ENCODE data around the gene CREB3L1. TPM values are rescaled to one million over a fixed set of nuclear protein-coding genes. Genes with fewer than 3 reads are reported as not detected.

CREB3L1 gene
- total RNA-seq, 1 experiment from 2014 or later, result 3.3 TPM

DNA sequence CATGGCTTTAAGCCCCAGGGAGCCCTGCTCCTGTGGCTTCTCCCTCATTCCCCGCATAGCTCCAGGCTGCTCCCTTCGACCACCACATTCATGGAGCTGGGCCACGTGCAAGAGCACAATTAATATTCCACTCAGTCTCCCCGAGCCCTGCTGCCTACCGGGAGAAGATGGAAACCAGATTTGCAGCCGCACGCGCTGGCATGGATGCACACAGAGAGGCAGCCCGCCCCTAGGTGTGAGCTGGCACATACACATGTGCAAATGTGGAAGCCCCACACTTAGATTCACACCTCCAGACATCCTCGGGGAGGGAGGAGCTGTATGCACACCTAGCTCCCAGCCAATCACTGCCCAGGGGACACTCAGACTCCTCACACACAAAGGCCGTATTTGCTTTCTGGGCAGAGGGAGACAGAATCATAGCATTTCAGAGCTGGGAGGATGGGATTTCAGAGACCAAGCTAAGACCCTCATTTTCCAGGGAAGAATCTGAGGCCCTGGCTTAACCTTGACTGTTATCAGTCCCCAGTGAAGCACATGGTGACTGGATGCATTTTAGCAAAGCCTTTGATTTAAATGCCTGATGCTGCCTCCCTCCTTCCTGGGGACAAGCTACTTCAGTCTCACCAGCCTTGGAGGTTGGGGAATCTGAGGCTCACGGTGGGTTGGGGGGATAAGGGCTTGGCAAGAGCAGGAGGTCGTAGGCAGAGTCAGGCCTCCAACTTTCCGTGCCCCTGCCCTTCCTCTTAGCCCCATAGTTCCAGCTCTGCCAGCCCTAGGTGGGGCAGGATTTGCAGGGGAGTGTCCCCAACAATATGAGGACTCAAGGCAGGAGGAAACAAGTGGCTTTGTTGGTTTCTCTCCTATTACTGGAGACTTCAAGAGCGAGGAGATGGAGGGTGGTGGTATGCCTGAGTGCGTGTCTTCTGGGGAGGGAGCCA lies 5.3 kb upstream of the CREB3L1 start:
- H2BK120ac ChIP-seq (ENCODE audit: low read depth, low read length, poor library complexity, severe bottlenecking), result no peak overlapping the region
- H2BK5ac ChIP-seq (ENCODE audit: insufficient read length, low read length), result no peak overlapping the region
- H3K23me2 ChIP-seq (ENCODE audit: insufficient read length, low read depth, low read length, poor library complexity, severe bottlenecking), result no peaks in the 10 kb centered on the region
- Mint-ChIP-seq H3K4me3 (no peak overlapping the region), H3K9me3 (no peaks in the 10 kb centered on the region), H3K4me1 (peaks cover 22 to 41% of the 10 kb centered on the region in 2 experiments), H3K36me3 (ENCODE audit: insufficient read depth in 1 of 3, low read depth in 3 of 3) (no peaks in the 10 kb centered on the region; a peak in 1 of 7 replicates), H3K27me3 (ENCODE audit: low read depth) (peaks cover 14% of the 10 kb centered on the region), H3K27ac (peak overlapping the region in 1 of 3 experiments; percentile 7; a peak in 2 of 7 replicates)
- H3K27ac ChIP-seq (ENCODE audit: insufficient read length, low read depth, low read length), result no peak overlapping the region
- no peak overlapping the region for H3T11ph ChIP-seq (ENCODE audit: low read length)
- no peaks in the 10 kb centered on the region; the same call in 1 of the 2 replicates for H3K4me1 ChIP-seq (ENCODE audit: insufficient read depth, low read length)
- no peak overlapping the region for H2AK5ac ChIP-seq (ENCODE audit: insufficient read length, low read length)
- no peak overlapping the region for H4K5ac ChIP-seq (ENCODE audit: insufficient read length, low read depth, low read length)
- no peak for TF ChIP-seq CTCF (conservative IDR thresholded peaks at IDR 0.05)
- H2BK15ac ChIP-seq (ENCODE audit: low read depth, low read length), result no peak overlapping the region
- no peak overlapping the region for H4K8ac ChIP-seq (replicated peaks; ENCODE audit: insufficient read length, low read depth, low read length)
- H3K4ac ChIP-seq (ENCODE audit: low read depth, low read length), result no peak overlapping the region
- no peaks in the 10 kb centered on the region for H3K27me3 ChIP-seq (ENCODE audit: insufficient read depth, low read length)
- H2BK20ac ChIP-seq (ENCODE audit: low read depth, low read length, poor library complexity, severe bottlenecking), result no peak overlapping the region
- no peak overlapping the region for H3K14ac ChIP-seq (ENCODE audit: insufficient read depth, low read length)
- H2AFZ ChIP-seq (ENCODE audit: low read length), result no peak overlapping the region
- no peak overlapping the region for H3K4me2 ChIP-seq (ENCODE audit: insufficient read depth, insufficient read length, low read length)
- no peak overlapping the region for H3K18ac ChIP-seq (ENCODE audit: insufficient read length, low read depth, low read length)
- no peaks in the 10 kb centered on the region for H3K9me3 ChIP-seq (ENCODE audit: control insufficient read depth, low read depth, low read length)
- H3K79me2 ChIP-seq (ENCODE audit: insufficient read depth, low read length), result no peaks in the 10 kb centered on the region
- no peak overlapping the region for H3K23ac ChIP-seq (ENCODE audit: insufficient read length, low read depth, low read length)
- H3K9ac ChIP-seq (ENCODE audit: extremely low read depth, insufficient read length, low read length), result no peak overlapping the region
- H2BK12ac ChIP-seq (ENCODE audit: insufficient read length, low read depth, low read length), result no peak overlapping the region
- no peak overlapping the region for H3K56ac ChIP-seq (ENCODE audit: insufficient read length, low read depth, low read length)
- no peaks in the 10 kb centered on the region for H4K20me1 ChIP-seq (ENCODE audit: control insufficient read depth, insufficient read depth, insufficient read length)
- H4K91ac ChIP-seq (ENCODE audit: insufficient read length, low read depth, low read length), result no peak overlapping the region
- no CpG with 5 or more reads among the region's 16 CpGs for WGBS (ENCODE audit: extremely low coverage, insufficient read length, low lambda C conversion rate)
- no peak for DNase-seq
- H3K79me1 ChIP-seq (ENCODE audit: insufficient read depth, low read depth, low read length, poor library complexity, severe bottlenecking), result no peaks in the 10 kb centered on the region
